NCI-H748 (cell line): Measurements from ENCODE around the gene TSPAN9.

Experiments used
- DNase-seq: peaks from one replicate; lab custom pipeline; 2025; ENCODE audit not compliant: unreplicated experiment; lab: John Stamatoyannopoulos, UW

Gene TSPAN9

DNA sequence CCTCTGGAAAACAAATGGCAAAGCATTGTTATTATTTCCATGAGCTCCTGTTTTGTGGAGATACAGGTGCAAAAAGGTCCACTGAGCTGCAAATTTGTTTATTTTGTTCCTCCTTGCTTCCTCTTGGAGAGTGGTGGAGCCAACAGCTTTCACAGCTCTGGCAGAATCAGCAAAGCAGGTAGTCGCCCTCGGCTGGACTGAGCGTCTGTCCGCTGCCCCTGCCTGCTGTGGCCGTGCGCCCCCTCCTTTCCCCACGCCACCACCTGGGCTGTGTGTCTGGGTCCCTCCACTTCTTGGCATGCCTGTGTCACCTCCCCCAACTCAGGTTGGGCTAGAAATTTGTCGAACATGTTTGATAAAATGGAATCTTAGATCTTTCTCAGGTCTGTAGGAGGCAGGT, 188.2 kb downstream of the TSPAN9 start:
- no peak for DNase-seq

GRCh38 chr12:3266638-3267037, 189.5 kb downstream of the TSPAN9 start:
- DNase-seq = no peak

- no peak for DNase-seq
Observed at GRCh38 chr12:3267690-3268089, 190.5 kb downstream of the TSPAN9 start.

- no peak for DNase-seq
Observed at GRCh38 chr12:3269594-3269993, 192.4 kb downstream of the TSPAN9 start.

GRCh38 chr12:3271146-3271545, 194.0 kb downstream of the TSPAN9 start:
- DNase-seq = no peak

DNA sequence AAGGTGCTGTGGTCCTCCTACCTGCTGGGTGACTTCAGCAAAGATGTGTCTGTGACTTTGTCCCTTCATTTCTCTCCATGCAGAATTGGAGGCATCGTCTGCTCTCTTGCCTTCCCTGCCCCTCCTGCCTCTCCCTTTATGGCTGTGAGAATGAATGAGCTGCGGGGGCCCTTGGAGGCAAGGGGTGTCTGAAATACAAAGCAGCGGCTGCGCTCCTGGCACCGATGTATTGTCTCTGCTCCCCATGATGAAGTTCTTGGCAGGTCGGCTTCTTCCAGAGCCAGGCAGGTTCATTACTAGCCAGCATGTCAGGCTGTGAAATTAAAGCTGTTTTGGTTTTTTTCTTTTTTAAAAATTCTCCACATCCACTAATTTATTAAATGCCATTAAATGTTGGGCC, 194.5 kb downstream of the TSPAN9 start:
- DNase-seq = no peak

GRCh38 chr12:3272958-3273357, 195.8 kb downstream of the TSPAN9 start:
- DNase-seq = no peak

DNA sequence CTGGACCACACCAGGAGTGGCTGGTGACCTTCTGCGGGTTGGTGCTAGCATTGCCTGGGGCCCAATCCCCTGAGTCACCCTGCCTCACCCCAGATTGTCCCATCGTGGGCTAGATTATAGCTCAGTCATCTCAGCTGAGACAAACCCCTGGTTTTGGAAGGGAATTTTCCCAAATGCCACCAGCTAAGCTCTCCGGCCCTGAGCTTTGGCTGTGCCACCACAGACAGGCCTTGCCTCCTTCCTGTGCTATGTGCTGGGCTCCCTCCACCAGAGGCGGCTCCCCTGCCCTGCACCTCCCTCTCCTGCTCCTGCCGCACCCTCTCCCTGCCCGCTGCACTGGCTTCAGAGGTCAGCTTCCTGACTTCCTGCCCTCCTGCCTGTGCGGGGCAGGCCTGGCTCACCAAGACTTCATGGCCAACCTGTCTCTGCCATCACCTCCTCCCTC, 196.3 kb downstream of the TSPAN9 start:
- DNase-seq = no peak

GRCh38 chr12:3274664-3275063, 197.5 kb downstream of the TSPAN9 start:
- DNase-seq = no peak

- peak; percentile 53 for DNase-seq
Observed at GRCh38 chr12:3275171-3276041, 198.2 kb downstream of the TSPAN9 start.

- DNase-seq = no peak
Observed at GRCh38 chr12:3276226-3276625, 199.0 kb downstream of the TSPAN9 start.

- DNase-seq = no peak
Observed at GRCh38 chr12:3277306-3277943, 200.2 kb downstream of the TSPAN9 start.

GRCh38 chr12:3278681-3279414, 201.7 kb downstream of the TSPAN9 start:
- no peak for DNase-seq

DNA sequence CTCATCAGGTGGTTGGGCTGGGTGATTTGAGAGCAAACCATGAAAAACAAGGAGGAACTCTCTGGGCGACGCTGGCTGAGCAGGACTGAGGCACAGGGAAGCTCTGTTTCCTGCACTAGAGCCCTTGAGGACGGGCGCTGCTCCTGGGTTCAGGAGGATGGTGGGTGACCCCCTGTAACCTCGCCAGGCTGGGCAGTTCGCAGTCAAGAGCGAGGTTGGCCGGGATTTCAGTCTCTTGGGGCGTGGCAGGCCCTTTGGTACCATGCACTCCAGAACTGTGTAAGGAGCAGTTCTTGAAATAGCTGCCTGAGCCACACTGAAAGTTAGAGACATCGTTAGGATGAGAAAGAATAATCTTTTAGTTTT, 202.2 kb downstream of the TSPAN9 start:
- no peak for DNase-seq

GRCh38 chr12:3279832-3280231, 202.7 kb downstream of the TSPAN9 start:
- no peak for DNase-seq

- no peak for DNase-seq
Observed at GRCh38 chr12:3280967-3281366, 203.8 kb downstream of the TSPAN9 start.

- DNase-seq = no peak
Observed at GRCh38 chr12:3281588-3282383, 204.6 kb downstream of the TSPAN9 start.

- DNase-seq = no peak
Observed at GRCh38 chr12:3282384-3282670, 205.1 kb downstream of the TSPAN9 start.

DNA sequence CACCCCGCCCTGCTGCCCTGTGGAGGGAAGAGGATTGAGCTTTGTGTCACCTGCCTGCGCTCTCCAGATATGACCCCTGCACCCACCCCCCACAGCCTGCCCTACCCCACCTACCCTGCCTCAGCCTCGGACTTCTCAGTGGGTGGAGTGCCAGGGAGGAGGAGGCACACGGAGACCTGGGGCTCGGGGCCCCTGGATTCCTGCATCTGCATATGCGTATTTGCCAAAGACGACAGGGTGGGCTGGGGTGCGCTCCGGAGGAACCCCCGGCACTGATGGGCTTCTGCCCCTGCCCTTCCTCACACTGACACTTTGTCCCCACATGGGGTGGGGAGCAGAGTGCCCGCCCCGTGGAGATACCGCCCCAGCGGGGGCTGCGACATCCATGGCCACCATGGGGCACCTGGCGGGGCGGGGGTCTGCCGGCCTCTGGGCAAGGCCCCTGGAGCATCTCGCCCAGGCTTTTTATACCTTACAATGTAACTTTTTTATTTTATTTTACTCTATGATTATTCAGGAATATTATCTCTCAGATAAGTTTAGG, 206.0 kb downstream of the TSPAN9 start:
- no peak for DNase-seq

DNA sequence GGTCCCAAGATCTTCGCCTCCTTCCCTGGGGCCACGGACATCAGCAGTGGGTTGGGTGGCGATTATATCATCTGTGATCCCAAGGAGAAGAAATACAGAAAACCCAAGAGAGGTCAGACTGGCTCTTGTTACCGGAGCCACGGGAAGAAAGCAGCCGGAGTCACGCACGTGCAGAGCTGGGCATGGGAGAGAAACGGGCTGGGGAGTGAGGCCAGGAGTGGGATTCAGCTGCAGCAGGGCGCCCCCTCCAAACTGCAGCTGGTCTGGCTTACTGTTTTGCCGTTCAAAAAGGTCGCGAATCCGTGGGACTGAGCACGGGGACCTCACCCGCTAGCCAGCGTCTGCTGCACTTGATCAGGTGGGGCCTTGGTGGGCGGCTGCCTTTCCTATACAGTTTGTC, 207.2 kb downstream of the TSPAN9 start:
- no peak for DNase-seq

- no peak for DNase-seq
Observed at GRCh38 chr12:3285570-3285969, 208.4 kb downstream of the TSPAN9 start.
